HepG2 (cell line): ENCODE results near the gene RPL36AL. TPM values are rescaled to one million over a fixed set of nuclear protein-coding genes. Genes with fewer than 3 reads are reported as not detected.
A peak's percentile ranks its signal among the peaks of the same experiment; 100 is the strongest.

Experiments used
- BCL3 ChIP-seq: sonication (generic); formaldehyde crosslinking; IDR thresholded peaks from 2 replicates; pipeline ENCODE4 v1.5.1; 2020; ENCODE audit warnings: mild to moderate bottlenecking, missing genetic modification reagents, moderate library complexity
- PAF1 ChIP-seq: IDR thresholded peaks from 2 replicates; pipeline ENCODE4 v1.6.1; 2016; ENCODE audit warnings: missing genetic modification reagents, missing compliant biosample characterization
- POLR2A ChIP-seq, 2 experiments: IDR thresholded peaks; 2 replicates each; pipeline ENCODE4 v1.6.1; 2011; ENCODE audit warnings: low read depth in 2 of 2, low read length in 2 of 2, mild to moderate bottlenecking in 1 of 2, moderate library complexity in 1 of 2; ENCODE audit not compliant: insufficient read depth in 1 of 2
- POLR2AphosphoS2 ChIP-seq: IDR thresholded peaks from 2 replicates; pipeline ENCODE4 v1.6.1; 2011; ENCODE audit warnings: low read depth, low read length, improper control_type of control experiment
- POLR2AphosphoS5 ChIP-seq: IDR thresholded peaks from 2 replicates; pipeline ENCODE4 v1.6.1; 2012; ENCODE audit warnings: low read depth, low read length
- PRMT3 ChIP-seq: sonication (generic); formaldehyde crosslinking; IDR thresholded peaks from 2 replicates; pipeline ENCODE4 v1.8.1; 2022; ENCODE audit warnings: low read depth, mild to moderate bottlenecking, moderate library complexity, missing genetic modification reagents, borderline replicate concordance
- SMYD3 ChIP-seq: sonication (generic); formaldehyde crosslinking; IDR thresholded peaks from 2 replicates; pipeline ENCODE4 v1.8.1; 2023; ENCODE audit warnings: mild to moderate bottlenecking, missing genetic modification reagents
- ZC3H4 ChIP-seq: sonication (generic); formaldehyde crosslinking; IDR thresholded peaks from 2 replicates; pipeline ENCODE4 v1.4.0; 2020; ENCODE audit warnings: missing genetic modification reagents, borderline replicate concordance
- ZNF160 ChIP-seq: sonication (generic); formaldehyde crosslinking; IDR thresholded peaks from 2 replicates; pipeline ENCODE4 v1.8.0; 2022; ENCODE audit warnings: mild to moderate bottlenecking, inconsistent platforms, missing genetic modification reagents
- ZNF672 ChIP-seq: sonication (generic); formaldehyde crosslinking; IDR thresholded peaks from 2 replicates; pipeline ENCODE4 v1.8.1; 2022; ENCODE audit warnings: missing genetic modification reagents
- polyA plus RNA-seq, 8 experiments: library from polyadenylated mRNA; depleted of rRNA in 3 of 8; stranded (reverse) in 7 of 8; unstranded in 1 of 8; fragments of >200 nt; fragmentation: Illumina TruSeq in 4 of 8; extraction: Trizol in 4 of 8; gene quantifications; 2 replicates each; pipeline versions ENCODE4 v1.2.1 to v1.2.3, GENCODE V29; 2011 to 2016; ENCODE audit warnings: low read depth in 4 of 8, missing spikeins in 1 of 8, mixed read lengths in 1 of 8; ENCODE audit not compliant: insufficient read depth in 1 of 8
- total RNA-seq, 5 experiments: library from RNA; depleted of rRNA; stranded (reverse); fragments of >200 nt; fragmentation: Illumina TruSeq; extraction: Trizol; gene quantifications; 2 replicates each; pipeline ENCODE4 v1.2.3, GENCODE V29; 2016; ENCODE audit warnings: low read depth in 1 of 5
- TF ChIP-seq, protein P1 (sequence below): IDR thresholded peaks from 2 replicates; pipeline ENCODE4 v1.6.1; 2016; ENCODE audit warnings: low read depth
- TF ChIP-seq, protein P2 (sequence below): sonication (generic); formaldehyde crosslinking; IDR thresholded peaks from 2 replicates; pipeline ENCODE4 v1.4.0; 2020; ENCODE audit warnings: missing genetic modification reagents

The RPL36AL gene
- total and polyA plus RNA-seq, 2 of the 13 experiments (the other 11 are each of a cell fraction or from before 2014, with no cell fraction given) = 90.0 to 294 TPM

DNA sequence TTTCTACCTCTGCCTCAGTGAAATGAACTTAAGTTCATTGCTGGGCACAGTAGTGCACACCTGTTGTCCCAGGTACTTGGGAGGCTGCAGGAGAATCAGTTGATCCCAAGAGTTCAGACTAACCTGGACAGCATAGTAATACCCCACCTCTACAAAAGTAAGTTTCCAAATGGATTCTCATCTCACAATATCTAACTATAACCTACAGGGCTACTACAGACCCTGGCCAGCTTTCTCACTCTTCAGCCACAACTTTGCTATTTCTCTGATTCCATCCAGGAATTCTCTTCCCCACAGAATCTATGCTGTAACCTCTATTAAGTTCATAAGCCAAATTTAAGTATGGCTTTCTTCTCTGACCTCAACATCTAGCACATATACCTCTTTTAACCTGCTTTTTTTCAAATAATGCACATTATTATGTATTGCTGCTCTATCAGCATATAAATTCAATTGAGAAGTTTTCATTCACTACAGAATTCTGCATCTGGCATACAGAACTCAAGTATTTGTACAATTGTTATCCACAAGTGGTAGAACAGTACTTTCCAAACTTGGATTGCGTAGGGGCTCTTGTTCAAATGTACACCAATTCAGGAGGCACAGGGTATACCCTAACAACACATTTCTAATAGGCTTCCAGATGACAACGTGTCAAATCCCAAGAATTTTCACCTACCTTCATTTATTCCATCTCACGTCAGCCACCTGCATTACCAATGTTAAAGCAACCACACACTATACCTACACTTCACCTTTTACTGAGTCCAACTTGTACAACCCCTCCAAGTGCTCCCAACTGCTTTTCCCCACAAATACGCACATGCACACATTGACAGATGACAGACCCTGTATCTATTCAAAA is 38.1 kb downstream of the RPL36AL start (continued):
- TF ChIP-seq SMYD3 (CRISPR knock-in tag) (no peak), POLR2AphosphoS2 (peak; percentile 39; the same call in 1 of the 2 replicates), BCL3 (no peak), PAF1 (peak; percentile 73; the same call in 1 of the 2 replicates), ZNF672 (CRISPR knock-in tag) (no peak), POLR2A (IDR thresholded peaks at IDR 0.05; ENCODE audit: insufficient read depth in 1 of 2, low read depth in 2 of 2, low read length in 2 of 2) (peak; percentile 57 to 78; a peak in 3 of 4 replicates), ZC3H4 (CRISPR knock-in tag) (peak; percentile 72; the same call in 1 of the 2 replicates), ZNF160 (CRISPR knock-in tag) (no peak), POLR2AphosphoS5 (peak; percentile 74), PRMT3 (no peak)
- TF ChIP-seq, protein P1, sequence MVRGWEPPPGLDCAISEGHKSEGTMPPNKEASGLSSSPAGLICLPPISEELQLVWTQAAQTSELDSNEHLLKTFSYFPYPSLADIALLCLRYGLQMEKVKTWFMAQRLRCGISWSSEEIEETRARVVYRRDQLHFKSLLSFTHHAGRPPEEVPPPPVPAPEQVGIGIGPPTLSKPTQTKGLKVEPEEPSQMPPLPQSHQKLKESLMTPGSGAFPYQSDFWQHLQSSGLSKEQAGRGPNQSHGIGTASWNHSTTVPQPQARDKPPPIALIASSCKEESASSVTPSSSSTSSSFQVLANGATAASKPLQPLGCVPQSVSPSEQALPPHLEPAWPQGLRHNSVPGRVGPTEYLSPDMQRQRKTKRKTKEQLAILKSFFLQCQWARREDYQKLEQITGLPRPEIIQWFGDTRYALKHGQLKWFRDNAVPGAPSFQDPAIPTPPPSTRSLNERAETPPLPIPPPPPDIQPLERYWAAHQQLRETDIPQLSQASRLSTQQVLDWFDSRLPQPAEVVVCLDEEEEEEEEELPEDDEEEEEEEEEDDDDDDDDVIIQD (CRISPR knock-in tag) = no peak
- TF ChIP-seq, protein P2, sequence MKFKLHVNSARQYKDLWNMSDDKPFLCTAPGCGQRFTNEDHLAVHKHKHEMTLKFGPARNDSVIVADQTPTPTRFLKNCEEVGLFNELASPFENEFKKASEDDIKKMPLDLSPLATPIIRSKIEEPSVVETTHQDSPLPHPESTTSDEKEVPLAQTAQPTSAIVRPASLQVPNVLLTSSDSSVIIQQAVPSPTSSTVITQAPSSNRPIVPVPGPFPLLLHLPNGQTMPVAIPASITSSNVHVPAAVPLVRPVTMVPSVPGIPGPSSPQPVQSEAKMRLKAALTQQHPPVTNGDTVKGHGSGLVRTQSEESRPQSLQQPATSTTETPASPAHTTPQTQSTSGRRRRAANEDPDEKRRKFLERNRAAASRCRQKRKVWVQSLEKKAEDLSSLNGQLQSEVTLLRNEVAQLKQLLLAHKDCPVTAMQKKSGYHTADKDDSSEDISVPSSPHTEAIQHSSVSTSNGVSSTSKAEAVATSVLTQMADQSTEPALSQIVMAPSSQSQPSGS (CRISPR knock-in tag) = 0 out of 2 replicates have a peak, but pooled peaks have one; percentile 17
